Stimulated activated naive CD8-positive, alpha-beta T cell treated with anti-CD3 and anti-CD28 coated beads, Interleukin-15, Interleukin-2, amounts not matched to agents 100 U/mL and 50 U/mL, for 24 hours (primary cell): ENCODE measurements around the gene DNAJB1.
"Not testable (repeated sequence)": the region's sequence is repeated elsewhere in the genome, so short reads cannot be mapped to it uniquely, and the experiment has no call there.

Experiments
- ATAC-seq: fragments of 150-1000 bp; cut with Tn5 transposase; one replicate; pipeline ENCODE4 v1.10.0; 2021
- DNase-seq: peaks from one replicate; pipeline ENCODE4 v3.0.0; 2021

DNAJB1 gene

DNA sequence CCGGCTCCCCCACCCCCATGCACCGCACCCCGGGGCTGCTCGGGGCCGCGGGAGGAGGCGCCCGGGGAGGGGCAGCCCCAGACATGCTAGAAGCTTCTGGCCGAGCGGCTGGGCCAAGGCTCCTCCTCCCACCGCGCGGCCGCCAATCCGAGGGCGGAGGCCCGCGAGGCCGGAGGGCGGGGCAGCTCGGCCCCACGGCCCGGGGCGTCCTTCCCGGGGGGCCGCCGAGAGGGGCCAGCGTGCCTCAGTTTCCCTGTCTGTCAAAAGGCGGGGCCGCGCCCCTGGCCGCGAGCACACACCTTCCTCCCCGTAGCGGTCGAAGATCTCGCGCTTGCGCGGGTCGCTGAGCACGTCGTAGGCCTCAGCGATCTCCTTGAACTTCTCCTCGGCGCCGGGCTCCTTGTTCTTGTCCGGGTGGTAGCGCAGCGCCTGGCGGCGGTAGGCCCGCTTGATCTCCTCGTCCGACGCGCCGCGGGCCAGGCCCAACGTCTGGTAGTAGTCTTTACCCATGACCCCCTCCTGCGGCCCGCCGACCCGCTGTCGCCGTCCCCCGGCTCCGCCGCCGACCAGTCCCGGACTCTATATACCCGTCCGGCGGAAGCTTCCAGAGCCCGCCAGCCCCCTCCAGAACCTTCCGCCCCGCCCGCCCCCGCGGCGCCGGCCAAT lies at the start of gene DNAJB1:
TSS of gene DNAJB1 (minus strand) at position 558 of the 666 bp plus-strand sequence. CDS start at position 510, 48 bp downstream.
- DNase-seq, result peak; percentile 78
- peak; percentile 64 for ATAC-seq

GRCh38 chr19:14567079-14567478 lies 48.9 kb upstream of the DNAJB1 start:
- ATAC-seq (no peak), DNase-seq (no peak)

DNA sequence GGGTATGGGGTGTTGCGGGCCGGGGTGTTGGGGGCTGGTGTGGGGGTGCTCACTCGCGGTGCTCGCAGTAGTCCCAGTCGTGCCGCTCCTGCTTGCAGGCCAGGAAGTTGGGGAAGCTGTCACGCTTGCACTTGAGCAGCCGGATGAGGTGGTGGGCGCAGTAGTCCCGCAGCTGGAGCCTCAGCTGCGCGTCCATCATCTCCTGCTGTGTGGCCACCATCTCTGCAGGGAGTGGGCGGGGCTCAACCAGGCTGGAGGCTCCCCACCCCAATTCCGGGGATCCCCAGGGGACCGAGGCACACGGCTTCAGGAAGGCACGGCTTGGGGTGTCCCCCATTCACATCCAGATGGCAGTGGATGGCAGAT lies 48.5 kb upstream of the DNAJB1 start:
- no peak for ATAC-seq
- DNase-seq, result no peak

DNA sequence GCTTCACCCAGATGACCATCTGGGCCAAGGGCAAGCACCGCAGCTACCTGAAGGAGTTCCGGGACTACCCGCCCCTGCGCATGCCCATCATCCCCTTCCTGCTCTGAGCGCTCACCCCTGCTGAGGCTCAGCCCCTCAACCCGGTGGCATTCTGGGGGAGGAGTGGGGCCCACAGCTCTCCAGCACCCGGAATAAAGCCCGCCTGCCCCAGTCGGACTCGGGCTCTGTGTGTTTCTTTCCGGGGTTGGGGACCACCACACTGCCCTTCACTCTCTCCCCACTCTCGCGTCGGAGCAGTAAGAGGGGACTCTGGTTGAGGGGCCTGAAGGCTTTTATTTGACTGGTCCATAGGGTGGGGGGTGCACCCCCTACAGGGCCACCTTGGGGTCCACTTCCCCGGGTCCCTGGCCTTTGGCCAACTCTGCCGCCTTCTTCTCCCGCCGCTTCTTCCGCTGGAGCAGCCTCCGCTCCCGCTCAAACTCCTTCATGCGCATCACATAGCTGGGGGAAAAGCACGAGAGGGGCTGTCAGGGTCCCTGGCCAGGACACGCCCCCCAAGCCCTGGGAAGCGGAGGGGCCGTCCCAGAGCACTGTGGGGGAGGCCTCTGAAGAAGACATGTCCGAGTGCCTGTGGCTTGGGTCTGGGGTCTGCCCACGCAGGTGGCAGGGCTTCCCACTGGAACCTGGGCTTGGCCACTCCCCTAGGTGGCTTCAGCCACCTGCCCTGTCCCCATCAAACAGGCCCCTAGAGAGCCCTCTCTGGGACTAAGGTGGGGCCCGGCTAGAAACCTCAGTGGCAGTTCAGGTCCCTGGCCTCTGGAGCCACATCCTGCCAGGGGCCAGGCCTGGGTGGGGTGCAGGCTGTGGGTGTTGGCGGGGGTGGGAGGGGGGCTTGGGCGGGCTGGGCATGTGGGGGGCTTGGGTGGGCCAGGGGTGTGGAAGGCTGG lies 47.8 kb upstream of the DNAJB1 start:
- no peak for ATAC-seq

DNA sequence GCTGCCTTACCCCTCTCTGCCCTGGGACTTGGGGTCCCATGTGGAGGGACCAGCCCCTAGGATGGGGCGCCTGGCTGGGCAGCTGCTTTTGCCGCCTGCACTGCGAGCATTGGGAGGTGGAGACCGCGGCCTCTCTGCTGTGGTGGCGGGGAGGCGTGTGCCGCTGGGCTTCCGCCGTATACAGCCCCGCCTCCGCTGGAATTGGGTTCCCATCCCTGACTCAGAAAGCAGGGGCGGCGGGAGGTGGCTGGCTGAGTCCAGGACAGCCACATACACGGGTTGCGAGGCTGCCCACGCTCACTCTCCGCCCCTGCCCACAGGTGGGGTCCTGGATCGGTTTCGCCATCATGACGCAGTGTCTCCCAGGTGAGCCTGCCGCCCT lies 47.1 kb upstream of the DNAJB1 start:
- no peak for ATAC-seq
- no peak for DNase-seq

More for the DNA sequence above, 47.8 kb upstream of the DNAJB1 start:
- no peak for DNase-seq

GRCh38 chr19:14564652-14565297 lies 46.6 kb upstream of the DNAJB1 start:
- not testable (repeated sequence) for ATAC-seq, DNase-seq

- ATAC-seq, result peak; percentile 56
- DNase-seq, result peak; percentile 69
Measured at GRCh38 chr19:14563989-14564651, 45.9 kb upstream of the DNAJB1 start.

GRCh38 chr19:14563590-14563926 lies 45.4 kb upstream of the DNAJB1 start:
- ATAC-seq, result no peak
- no peak for DNase-seq

- no peak for ATAC-seq
Measured at GRCh38 chr19:14562660-14563589, 44.7 kb upstream of the DNAJB1 start.

DNA sequence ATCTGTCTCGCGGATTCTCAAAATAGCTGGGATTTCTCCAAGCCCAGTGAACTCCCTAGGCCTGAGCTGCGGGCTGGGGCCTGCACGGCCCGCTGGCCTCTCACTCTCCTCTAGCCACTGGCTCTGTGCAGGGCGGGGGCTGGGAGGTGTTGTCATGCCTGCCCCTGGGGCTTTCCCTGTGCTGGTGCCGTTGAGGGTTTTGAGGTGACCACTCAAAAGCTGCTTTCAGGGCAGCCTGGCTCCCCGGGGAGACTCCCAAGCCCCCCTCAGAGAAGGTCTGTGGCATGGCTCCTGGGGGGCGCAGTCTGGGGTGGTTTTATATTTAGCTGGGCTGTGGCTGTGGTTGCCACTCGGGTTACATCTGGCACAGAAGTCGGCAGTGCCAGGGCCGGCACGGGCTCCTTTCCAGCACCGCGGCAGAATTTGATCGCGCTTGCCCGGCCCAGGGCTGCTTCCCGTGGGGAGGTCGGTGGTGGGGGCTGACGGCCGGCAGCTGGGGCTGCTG lies 43.7 kb upstream of the DNAJB1 start:
- DNase-seq (peak; percentile 34), ATAC-seq (no peak)

More at GRCh38 chr19:14562660-14563589, 44.7 kb upstream of the DNAJB1 start:
- no peak for DNase-seq

DNA sequence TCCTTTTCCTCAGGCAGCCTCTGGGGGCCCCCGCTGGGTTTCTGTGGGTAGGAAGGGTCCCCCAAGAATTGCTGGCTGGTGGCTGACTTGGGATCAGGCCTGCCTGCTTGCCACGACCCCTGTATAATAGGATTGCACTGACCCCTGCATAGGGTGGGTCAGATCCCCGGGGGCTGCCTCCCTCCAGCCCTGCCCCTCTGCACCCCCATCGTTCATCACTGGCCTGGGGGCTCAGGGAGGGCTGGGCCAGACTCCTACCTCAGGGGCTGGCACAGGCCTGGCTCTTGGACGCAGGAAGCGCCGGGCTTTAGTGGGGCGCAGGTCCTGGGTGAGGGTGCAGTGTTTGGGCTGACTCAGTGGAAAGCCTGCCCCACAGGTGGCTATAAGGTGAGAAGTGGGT lies 43.1 kb upstream of the DNAJB1 start:
- DNase-seq, result no peak
- no peak for ATAC-seq

DNA sequence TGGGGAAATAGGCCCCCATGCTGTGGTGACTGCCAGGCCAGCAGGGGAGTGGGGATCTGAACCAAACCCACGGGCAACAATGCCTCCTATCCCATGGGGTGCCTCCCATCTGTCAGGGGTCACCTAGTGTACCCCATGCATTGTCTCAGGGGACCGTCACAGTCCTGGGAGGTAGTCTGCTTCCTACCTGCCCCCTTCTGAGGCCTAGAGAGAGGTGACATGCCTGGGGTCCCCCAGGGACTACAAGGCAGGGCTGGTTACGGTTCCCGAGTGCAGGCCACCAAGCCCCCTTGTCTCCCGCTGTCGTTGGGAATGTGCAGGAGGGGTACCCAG lies 42.5 kb upstream of the DNAJB1 start:
- ATAC-seq (no peak), DNase-seq (no peak)

- no peak for DNase-seq
- no peak for ATAC-seq
Measured at GRCh38 chr19:14559916-14560775, 41.9 kb upstream of the DNAJB1 start.

DNA sequence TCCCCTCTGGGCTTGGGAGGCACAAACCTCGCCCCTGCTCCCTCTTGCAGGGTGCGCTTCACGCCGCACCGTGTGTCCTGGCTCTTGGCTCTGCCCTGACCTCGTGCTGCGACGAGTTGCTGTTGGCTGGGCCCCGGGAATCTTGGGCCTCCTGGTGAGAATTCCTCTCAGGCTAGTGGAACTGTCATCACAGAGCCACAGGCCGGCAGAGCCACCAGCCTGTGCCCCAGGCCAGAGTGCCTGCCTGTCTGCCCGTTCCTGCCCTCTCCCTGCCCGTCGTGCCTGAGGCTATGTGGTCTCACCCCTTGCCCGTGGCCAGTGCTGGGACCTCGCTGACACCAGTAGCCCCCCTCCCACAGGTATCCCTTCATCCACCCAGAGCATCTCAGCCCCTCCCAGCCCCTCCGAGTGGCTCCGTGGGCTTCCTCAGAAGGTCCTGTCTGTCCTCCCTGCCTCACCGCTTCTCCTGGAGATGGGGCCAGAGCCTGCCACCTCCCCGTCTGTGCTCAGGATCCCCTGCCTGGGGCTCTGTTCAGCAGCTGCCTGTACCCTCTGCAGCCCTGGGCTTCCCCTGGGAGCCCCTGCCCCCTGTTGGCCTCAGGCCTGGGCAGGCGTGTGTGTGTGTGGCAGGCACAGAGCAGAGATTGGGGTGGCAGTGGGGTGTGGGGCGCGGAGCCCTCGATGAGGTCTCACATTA lies 40.3 kb upstream of the DNAJB1 start:
- DNase-seq (no peak), ATAC-seq (no peak)

GRCh38 chr19:14556662-14557188 lies 38.5 kb upstream of the DNAJB1 start:
- ATAC-seq, result peak; percentile 83
- DNase-seq, result peak; percentile 85

GRCh38 chr19:14555918-14556661 lies 37.9 kb upstream of the DNAJB1 start:
- DNase-seq (no peak), ATAC-seq (no peak)

DNA sequence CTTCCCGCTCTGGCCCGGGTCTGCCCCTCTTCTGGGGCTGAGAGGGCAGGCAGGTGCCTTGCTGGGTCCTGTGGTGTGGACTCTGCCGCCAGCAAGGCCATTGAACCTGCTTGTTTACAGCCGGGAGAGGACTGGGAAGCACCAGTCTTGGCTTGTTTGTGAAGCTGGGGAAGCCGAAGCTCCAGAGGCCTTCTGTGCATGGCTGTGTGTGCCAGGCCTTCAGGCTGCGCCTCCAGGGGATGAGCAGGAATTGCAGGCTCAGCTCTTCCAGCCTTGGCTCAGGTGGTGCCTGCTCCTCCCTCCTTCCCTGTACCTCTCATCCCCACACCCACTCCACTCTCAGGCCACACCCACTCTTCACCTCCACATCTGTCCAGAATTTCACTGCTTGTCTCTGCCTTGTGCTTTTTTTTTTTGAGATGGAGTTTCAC lies 36.2 kb upstream of the DNAJB1 start:
- DNase-seq (no peak), ATAC-seq (no peak)

DNA sequence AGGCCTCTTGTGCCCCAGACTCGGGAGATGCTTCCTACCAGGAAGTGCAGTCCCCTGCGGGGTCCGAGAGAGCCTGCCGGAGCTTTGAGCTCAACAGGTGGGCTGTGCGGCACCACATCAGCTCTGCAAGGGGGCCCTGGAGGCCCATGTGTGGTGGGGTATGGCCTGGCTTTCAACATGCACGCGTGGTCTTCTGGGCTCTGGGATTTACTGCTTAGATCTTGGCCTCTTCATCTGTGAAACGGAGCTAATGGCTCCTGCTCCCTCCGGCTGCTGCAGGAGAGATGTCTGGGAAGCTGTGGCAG lies 35.7 kb upstream of the DNAJB1 start:
- ATAC-seq, result no peak

More for the DNA sequence above, 35.7 kb upstream of the DNAJB1 start:
- no peak for DNase-seq
